K562 (cell line): ENCODE data around the gene ASIC3. TPM values are rescaled to one million over a fixed set of nuclear protein-coding genes. Genes with fewer than 3 reads are reported as not detected.

Source experiments
- ARHGAP35 ChIP-seq: fragments of 450-650 bp; IDR thresholded peaks from 2 replicates; pipeline ENCODE4 v1.6.1; 2018; ENCODE audit not compliant: partially characterized antibody
- ARID2 ChIP-seq: fragments of 450-650 bp; IDR thresholded peaks from 2 replicates; pipeline ENCODE4 v1.6.1; 2017; ENCODE audit warnings: antibody characterized with exemption, mild to moderate bottlenecking
- ARID4B ChIP-seq: sonication (generic); formaldehyde crosslinking; IDR thresholded peaks from 2 replicates; pipeline ENCODE4 v1.8.0; 2022; ENCODE audit warnings: mild to moderate bottlenecking, missing genetic modification reagents
- CHD2 ChIP-seq: IDR thresholded peaks from 2 replicates; pipeline ENCODE4 v1.6.1; 2011; ENCODE audit warnings: low read depth, low read length
- CREM ChIP-seq: IDR thresholded peaks from 2 replicates; pipeline ENCODE4 v1.6.1; 2014; ENCODE audit warnings: antibody characterized with exemption, low read depth
- ESRRA ChIP-seq: fragments of 450-650 bp; IDR thresholded peaks from 2 replicates; pipeline ENCODE4 v1.6.1; 2014; ENCODE audit warnings: low read depth, mild to moderate bottlenecking, moderate library complexity, borderline replicate concordance
- ETV1 ChIP-seq: fragments of 450-650 bp; conservative IDR thresholded peaks from 2 replicates; pipeline ENCODE4 v1.6.1; 2016; ENCODE audit warnings: missing genetic modification characterization, control low read depth, low read depth, missing compliant biosample characterization
- HLTF ChIP-seq: fragments of 450-650 bp; IDR thresholded peaks from 2 replicates; pipeline ENCODE4 v1.6.1; 2016
- KDM5B ChIP-seq: fragments of 200-600 bp; sonication (generic); IDR thresholded peaks from 2 replicates; pipeline ENCODE4 v1.6.1; 2012; ENCODE audit warnings: low read depth, mild to moderate bottlenecking, moderate library complexity, low read length, control low read depth, inconsistent platforms; ENCODE audit not compliant: insufficient replicate concordance
- LEF1 ChIP-seq: fragments of 450-650 bp; IDR thresholded peaks from 2 replicates; pipeline ENCODE4 v1.6.1; 2016; ENCODE audit warnings: mild to moderate bottlenecking
- MIER1 ChIP-seq: fragments of 450-650 bp; IDR thresholded peaks from 2 replicates; pipeline ENCODE4 v1.6.1; 2016; ENCODE audit warnings: antibody characterized with exemption, mild to moderate bottlenecking, low read depth
- PHB2 ChIP-seq: fragments of 450-650 bp; IDR thresholded peaks from 2 replicates; pipeline ENCODE4 v1.6.1; 2017; ENCODE audit warnings: low read depth
- PHF8 ChIP-seq: fragments of 200-600 bp; sonication (generic); IDR thresholded peaks from 2 replicates; pipeline ENCODE4 v1.6.1; 2012; ENCODE audit warnings: mixed run types, mild to moderate bottlenecking, inconsistent platforms, low read length, moderate library complexity, borderline replicate concordance
- SOX6 ChIP-seq: fragments of 450-650 bp; IDR thresholded peaks from 2 replicates; pipeline ENCODE4 v1.6.1; 2014; ENCODE audit warnings: mild to moderate bottlenecking
- SREBF1 ChIP-seq: fragments of 150-350 bp; IDR thresholded peaks from 2 replicates; pipeline ENCODE4 v1.6.1; 2014; ENCODE audit warnings: antibody characterized with exemption, low read depth, low read length, borderline replicate concordance
- STAT5B ChIP-seq: fragments of 250-450 bp; sonication (Bioruptor Pico); IDR thresholded peaks from 2 replicates; pipeline ENCODE4 v1.8.0; 2021; ENCODE audit warnings: mild to moderate bottlenecking, inconsistent platforms
- TCF7L2 ChIP-seq: fragments of 150-350 bp; IDR thresholded peaks from 2 replicates; pipeline ENCODE4 v1.6.1; 2016; ENCODE audit warnings: low read depth, mild to moderate bottlenecking, low read length, moderate library complexity
- polyA plus RNA-seq, 8 experiments: library from polyadenylated mRNA; depleted of rRNA in 4 of 8; stranded (reverse) in 5 of 8; unstranded in 3 of 8; fragments of >200 nt; fragmentation: Nextera tagmentation in 2 of 8; fragmentation: Illumina TruSeq in 1 of 8; extraction: Ambion mirVana in 2 of 8; extraction: Trizol in 1 of 8; gene quantifications; 2 replicates each; pipeline versions ENCODE4 v1.2.1 to v1.2.3, GENCODE V29; 2011 to 2014; ENCODE audit warnings: inconsistent platforms in 1 of 8, missing spikeins in 1 of 8
- total RNA-seq, 7 experiments: library from RNA; depleted of rRNA in 6 of 7; stranded (reverse); fragments of >200 nt in 6 of 7; fragmentation: Illumina TruSeq in 2 of 7; extraction: Trizol in 2 of 7; gene quantifications; 2 replicates each; pipeline versions ENCODE4 v1.2.1 to v1.2.3, GENCODE V29; 2011 to 2021; ENCODE audit warnings: low replicate concordance in 1 of 7
- TF ChIP-seq, protein P1 (sequence below): fragments of 250-450 bp; sonication (Bioruptor Pico); IDR thresholded peaks from 2 replicates; pipeline ENCODE4 v1.4.0; 2020; ENCODE audit warnings: mild to moderate bottlenecking
- TF ChIP-seq, protein P2 (sequence below), 2 experiments: fragments of 450-650 bp; conservative IDR thresholded peaks; 2 replicates each; pipeline ENCODE4 v1.6.1; 2017; ENCODE audit warnings: mild to moderate bottlenecking in 2 of 2, moderate library complexity in 2 of 2

Gene ASIC3
- total and polyA plus RNA-seq, 9 of the 15 experiments (the other 6 are each of a cell fraction or from before 2014, with no cell fraction given), result 0.11 to 5.0 (median 0.87) TPM

- TF ChIP-seq, protein P1, sequence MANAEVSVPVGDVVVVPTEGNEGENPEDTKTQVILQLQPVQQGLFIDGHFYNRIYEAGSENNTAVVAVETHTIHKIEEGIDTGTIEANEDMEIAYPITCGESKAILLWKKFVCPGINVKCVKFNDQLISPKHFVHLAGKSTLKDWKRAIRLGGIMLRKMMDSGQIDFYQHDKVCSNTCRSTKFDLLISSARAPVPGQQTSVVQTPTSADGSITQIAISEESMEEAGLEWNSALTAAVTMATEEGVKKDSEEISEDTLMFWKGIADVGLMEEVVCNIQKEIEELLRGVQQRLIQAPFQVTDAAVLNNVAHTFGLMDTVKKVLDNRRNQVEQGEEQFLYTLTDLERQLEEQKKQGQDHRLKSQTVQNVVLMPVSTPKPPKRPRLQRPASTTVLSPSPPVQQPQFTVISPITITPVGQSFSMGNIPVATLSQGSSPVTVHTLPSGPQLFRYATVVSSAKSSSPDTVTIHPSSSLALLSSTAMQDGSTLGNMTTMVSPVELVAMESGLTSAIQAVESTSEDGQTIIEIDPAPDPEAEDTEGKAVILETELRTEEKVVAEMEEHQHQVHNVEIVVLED (CRISPR knock-in tag), result peak; percentile 93
- TF ChIP-seq PHF8, result peak; percentile 42; the same call in 1 of the 2 replicates
- 0 out of 2 replicates have a peak, but pooled peaks have one; percentile 8 for TF ChIP-seq HLTF
- TF ChIP-seq, protein P2, sequence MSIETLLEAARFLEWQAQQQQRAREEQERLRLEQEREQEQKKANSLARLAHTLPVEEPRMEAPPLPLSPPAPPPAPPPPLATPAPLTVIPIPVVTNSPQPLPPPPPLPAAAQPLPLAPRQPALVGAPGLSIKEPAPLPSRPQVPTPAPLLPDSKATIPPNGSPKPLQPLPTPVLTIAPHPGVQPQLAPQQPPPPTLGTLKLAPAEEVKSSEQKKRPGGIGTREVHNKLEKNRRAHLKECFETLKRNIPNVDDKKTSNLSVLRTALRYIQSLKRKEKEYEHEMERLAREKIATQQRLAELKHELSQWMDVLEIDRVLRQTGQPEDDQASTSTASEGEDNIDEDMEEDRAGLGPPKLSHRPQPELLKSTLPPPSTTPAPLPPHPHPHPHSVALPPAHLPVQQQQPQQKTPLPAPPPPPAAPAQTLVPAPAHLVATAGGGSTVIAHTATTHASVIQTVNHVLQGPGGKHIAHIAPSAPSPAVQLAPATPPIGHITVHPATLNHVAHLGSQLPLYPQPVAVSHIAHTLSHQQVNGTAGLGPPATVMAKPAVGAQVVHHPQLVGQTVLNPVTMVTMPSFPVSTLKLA (conservative IDR thresholded peaks at IDR 0.05), result no peak
- peak; percentile 3; the same call in 1 of the 2 replicates for TF ChIP-seq ARID2
- TF ChIP-seq STAT5B (CRISPR knock-in tag), result no peak
- peak; percentile 55 for TF ChIP-seq ETV1
- no peak for TF ChIP-seq MIER1
- no peak for TF ChIP-seq TCF7L2
- peak; percentile 64 for TF ChIP-seq ARHGAP35
- peak; percentile 77 for TF ChIP-seq CREM
- peak; percentile 49 for TF ChIP-seq KDM5B
- TF ChIP-seq PHB2, result no peak
- TF ChIP-seq SOX6, result peak; percentile 63; the same call in 1 of the 2 replicates
- 0 out of 2 replicates have a peak, but pooled peaks have one; percentile 2 for TF ChIP-seq SREBF1
- no peak for TF ChIP-seq LEF1
- peak; percentile 74; the same call in 1 of the 2 replicates for TF ChIP-seq ESRRA
- no peak for TF ChIP-seq CHD2
- TF ChIP-seq ARID4B, result peak; percentile 91
Observed at GRCh38 chr7:151087245-151088018, 39.1 kb downstream of the ASIC3 start (continued).
